VCaP (cell line): ENCODE results near the gene RIN3.

Source experiments
- H3K27ac ChIP-seq: fragments of 450-650 bp; 2 replicates; pipeline ENCODE4 v1.5.1; 2017
- CTCF ChIP-seq: fragments of 450-650 bp; conservative IDR thresholded peaks from 2 replicates; pipeline ENCODE4 v1.5.1; 2017; ENCODE audit warnings: mild to moderate bottlenecking, moderate library complexity

RIN3 gene

GRCh38 chr14:92519246-92520101 lies 5.9 kb downstream of the RIN3 start:
- no peak for TF ChIP-seq CTCF
- no peak overlapping the region for H3K27ac ChIP-seq

GRCh38 chr14:92520102-92521057 lies 6.8 kb downstream of the RIN3 start:
- TF ChIP-seq CTCF, result no peak
- H3K27ac ChIP-seq, result no peak overlapping the region

- no peak overlapping the region for H3K27ac ChIP-seq
- no peak for TF ChIP-seq CTCF
Observed at GRCh38 chr14:92521058-92521415, 7.5 kb downstream of the RIN3 start.

DNA sequence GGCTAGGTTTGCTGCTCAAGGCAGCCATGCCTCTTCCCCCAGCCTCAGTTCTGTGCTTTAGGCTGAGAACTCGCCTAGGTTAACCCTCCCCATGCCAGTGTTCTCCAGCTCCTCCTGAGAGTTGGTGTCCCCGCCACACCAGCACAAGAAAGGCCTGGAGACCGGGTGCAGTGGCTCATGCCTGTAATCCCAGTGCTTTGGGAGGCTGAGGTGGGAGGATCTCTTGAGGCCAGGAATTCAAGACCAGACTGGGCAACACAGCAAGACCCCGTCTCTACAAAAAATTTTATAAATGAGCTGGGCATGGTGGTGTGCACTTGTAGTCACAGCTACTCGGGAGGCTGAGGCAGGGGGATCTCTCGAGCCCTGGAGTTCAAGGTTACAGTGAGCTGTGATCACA lies 10.2 kb downstream of the RIN3 start:
- TF ChIP-seq CTCF, result no peak
- H3K27ac ChIP-seq, result no peak overlapping the region

DNA sequence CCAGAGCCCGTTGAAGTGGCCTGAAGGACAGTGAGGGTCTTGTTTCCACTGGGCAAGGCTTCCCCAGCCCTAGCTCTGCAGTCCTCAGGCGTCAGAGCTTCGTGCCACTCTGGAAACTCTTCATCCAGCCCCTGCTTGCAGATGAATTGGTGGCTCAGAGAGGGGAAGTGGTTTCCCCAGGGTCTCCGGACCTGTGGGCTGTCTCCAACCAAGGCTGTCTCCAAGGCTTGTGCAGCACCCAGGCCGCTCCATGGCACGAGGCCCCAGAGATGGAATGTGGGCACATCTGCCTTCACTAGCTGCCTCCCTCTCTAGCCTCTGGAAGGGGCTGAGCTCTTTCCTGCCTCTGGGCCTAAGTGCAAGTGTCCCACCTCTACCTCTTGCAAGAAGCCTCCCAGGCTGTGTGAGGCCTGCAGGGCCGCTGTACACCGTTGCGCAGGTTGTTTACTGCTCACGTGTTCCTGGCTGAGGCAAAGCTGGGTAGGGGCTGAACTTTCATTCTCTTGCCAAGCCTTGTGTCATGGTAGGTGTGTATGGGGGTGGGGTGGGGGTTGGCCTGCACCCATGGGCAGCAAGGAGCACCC lies 11.1 kb downstream of the RIN3 start:
- H3K27ac ChIP-seq, result no peak overlapping the region
- TF ChIP-seq CTCF, result no peak

- no peak overlapping the region for H3K27ac ChIP-seq
- no peak for TF ChIP-seq CTCF
Observed at GRCh38 chr14:92525322-92526095, 11.9 kb downstream of the RIN3 start.
